Activated CD8-positive, alpha-beta memory T cell treated with anti-CD3 and anti-CD28 coated beads for 24 hours (primary cell): ENCODE measurements around the gene ESR1.
"Not testable (repeated sequence)": the region's sequence is repeated elsewhere in the genome, so short reads cannot be mapped to it uniquely, and the experiment has no call there.

Source experiments
- DNase-seq: peaks from one replicate; pipeline ENCODE4 v3.0.0-alpha.2; 2020

The ESR1 gene

DNA sequence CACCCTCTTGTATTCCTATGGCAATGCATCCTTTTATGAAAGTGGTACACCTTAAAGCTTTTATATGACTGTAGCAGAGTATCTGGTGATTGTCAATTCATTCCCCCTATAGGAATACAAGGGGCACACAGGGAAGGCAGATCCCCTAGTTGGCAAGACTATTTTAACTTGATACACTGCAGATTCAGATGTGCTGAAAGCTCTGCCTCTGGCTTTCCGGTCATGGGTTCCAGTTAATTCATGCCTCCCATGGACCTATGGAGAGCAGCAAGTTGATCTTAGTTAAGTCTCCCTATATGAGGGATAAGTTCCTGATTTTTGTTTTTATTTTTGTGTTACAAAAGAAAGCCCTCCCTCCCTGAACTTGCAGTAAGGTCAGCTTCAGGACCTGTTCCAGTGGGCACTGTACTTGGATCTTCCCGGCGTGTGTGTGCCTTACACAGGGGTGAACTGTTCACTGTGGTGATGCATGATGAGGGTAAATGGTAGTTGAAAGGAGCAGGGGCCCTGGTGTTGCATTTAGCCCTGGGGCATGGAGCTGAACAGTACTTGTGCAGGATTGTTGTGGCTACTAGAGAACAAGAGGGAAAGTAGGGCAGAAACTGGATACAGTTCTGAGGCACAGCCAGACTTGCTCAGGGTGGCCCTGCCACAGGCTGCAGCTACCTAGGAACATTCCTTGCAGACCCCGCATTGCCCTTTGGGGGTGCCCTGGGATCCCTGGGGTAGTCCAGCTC lies 292.1 kb downstream of the ESR1 start:
- DNase-seq, result no peak

DNA sequence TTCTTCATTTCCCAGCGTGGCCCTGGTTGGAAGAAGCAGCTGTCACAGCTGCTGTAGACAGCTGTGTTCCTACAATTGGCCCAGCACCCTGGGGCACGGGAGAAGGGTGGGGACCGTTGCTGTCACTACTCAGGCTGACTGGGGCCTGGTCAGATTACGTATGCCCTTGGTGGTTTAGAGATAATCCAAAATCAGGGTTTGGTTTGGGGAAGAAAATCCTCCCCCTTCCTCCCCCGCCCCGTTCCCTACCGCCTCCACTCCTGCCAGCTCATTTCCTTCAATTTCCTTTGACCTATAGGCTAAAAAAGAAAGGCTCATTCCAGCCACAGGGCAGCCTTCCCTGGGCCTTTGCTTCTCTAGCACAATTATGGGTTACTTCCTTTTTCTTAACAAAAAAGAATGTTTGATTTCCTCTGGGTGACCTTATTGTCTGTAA lies 292.7 kb downstream of the ESR1 start:
- no peak for DNase-seq

- no peak for DNase-seq
Measured at GRCh38 chr6:152107973-152108372, 300.5 kb downstream of the ESR1 start.

DNA sequence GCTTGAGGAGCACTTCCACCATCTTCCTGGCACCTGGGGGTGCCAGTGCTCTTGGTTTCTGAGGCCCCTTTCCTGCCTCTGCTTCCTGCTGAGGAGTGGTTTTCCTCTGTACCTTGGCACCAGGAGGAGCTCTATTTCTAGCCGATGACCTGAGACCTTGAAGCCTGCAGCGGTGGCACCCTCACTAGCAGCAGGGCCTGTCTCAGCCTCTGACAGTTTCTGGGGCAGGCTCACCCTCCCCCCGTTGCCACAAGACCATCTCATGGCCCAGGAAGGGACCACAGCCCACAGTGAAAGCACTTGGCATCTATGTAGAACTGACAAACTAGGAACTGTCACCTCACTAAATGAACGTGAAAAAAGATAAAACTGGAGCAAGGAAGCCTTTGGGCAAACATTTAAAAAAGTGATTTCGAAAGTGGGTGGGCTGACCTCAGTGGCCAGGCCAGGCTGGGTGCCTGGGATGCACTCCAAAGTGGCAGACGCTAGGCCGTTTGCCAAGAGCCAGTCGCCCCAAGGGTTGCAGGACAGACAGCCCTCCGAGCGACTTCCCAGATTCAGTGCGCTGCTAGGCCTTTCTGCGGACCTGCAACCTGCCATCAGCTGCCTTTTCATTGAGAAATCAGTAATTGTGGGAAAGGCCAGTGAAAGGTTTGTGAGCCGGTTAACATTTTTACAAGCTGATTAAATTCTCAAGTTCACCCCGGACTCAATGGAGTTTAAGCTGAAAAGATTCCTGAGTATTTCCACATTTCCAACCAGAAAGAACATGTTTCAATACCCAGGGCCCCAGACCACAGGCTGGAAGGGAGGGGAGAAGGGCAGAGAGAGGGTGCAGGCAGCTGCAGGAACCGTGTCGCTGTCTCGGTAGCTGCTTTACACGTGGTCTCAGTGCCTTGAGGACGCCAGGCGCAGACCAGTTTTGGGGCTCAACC lies 303.7 kb downstream of the ESR1 start:
- no peak for DNase-seq

GRCh38 chr6:152112491-152113261 lies 305.2 kb downstream of the ESR1 start:
- DNase-seq, result no peak

GRCh38 chr6:152117156-152118133 lies 310.0 kb downstream of the ESR1 start:
- no peak for DNase-seq

- no peak for DNase-seq
Measured at GRCh38 chr6:152118224-152118623, 310.7 kb downstream of the ESR1 start.

GRCh38 chr6:152118678-152119077 lies 311.2 kb downstream of the ESR1 start:
- no peak for DNase-seq

DNA sequence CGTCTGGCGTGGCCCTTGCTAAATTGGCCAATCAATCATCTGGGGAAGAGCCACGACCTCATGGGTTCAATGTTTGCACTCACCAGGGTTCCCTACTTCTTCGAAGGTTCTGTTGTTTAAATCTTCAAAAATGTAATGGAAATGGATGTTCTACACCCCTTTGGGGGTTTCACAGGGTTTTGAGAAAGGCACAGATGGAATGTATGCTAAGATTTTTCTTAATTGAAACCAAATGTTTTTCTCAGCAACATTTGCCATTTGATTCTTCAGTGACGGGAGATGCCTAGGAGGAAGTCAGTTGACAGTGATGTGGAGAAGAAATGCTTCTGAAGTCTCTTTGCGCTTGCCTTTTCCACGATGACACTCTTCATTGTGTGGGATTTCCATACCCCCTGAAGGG lies 312.3 kb downstream of the ESR1 start:
- DNase-seq, result no peak

- DNase-seq, result no peak
Measured at GRCh38 chr6:152121910-152122309, 314.4 kb downstream of the ESR1 start.

DNA sequence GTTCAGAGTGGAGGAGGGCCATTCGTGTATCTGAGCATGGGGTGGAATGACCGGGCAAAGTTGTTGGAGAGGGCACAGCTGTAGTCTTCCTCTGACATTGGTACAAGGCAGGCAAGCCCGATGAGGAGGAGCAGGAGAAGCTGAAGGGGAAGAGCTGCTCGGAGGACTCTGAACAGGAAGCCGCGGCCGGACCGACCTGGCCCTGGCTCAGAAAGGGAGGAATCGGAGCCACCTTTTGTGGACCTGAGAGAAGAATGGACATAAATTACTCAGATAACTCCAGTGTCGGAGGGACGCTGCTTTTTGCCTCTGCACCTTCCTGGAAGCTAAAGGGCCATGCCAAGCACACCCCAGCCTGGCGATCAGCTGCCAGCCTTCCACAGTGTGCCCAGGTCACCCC lies 315.0 kb downstream of the ESR1 start:
- DNase-seq, result no peak

DNA sequence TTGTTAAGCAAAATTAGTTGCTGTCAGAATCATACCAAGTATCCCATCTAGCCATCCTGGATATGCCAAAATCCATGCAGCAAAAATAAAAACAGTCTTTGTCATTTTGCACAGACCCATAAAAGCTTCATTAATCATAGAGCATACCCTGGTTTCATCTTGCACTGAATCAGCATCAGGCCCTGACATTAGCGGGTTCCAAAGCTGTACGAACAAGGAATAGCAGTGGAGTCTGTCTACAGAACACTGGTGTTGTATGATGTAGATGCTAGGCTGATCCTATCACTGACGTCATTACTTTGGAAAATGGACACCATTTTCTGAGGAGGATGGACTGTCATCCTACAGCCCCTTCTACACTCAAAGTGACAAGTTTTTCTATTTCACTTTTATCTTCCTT lies 315.6 kb downstream of the ESR1 start:
- DNase-seq, result no peak

DNA sequence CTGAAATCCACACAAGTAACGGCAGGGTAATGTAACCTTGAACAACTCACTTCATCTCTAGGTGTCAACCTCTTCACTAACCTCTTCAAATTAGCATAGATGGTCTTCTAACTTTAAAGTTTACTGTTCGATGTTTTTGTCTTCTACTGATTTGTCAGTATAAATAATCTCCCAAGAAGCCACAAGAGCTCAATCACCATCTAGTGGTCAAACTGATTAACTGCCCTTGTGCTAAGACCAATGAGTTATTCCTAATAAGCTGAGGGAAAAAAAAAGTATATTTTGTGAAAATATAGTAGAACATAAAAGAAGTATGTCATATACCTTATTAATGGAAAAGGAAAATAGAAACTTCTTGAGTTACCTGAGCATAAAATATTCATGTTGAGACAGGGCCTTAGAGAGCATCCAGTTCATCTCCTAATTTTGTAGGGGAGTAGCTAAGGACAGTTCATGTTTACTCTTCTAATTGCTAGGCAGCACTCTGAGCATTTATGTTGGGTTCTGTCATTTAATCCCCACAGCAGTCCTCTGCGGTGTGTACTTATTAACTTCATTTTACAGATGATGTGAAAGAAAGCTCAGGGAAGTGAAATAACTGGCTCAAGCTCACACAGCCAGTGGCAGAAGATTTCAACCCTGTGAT lies 317.1 kb downstream of the ESR1 start:
- no peak for DNase-seq

DNA sequence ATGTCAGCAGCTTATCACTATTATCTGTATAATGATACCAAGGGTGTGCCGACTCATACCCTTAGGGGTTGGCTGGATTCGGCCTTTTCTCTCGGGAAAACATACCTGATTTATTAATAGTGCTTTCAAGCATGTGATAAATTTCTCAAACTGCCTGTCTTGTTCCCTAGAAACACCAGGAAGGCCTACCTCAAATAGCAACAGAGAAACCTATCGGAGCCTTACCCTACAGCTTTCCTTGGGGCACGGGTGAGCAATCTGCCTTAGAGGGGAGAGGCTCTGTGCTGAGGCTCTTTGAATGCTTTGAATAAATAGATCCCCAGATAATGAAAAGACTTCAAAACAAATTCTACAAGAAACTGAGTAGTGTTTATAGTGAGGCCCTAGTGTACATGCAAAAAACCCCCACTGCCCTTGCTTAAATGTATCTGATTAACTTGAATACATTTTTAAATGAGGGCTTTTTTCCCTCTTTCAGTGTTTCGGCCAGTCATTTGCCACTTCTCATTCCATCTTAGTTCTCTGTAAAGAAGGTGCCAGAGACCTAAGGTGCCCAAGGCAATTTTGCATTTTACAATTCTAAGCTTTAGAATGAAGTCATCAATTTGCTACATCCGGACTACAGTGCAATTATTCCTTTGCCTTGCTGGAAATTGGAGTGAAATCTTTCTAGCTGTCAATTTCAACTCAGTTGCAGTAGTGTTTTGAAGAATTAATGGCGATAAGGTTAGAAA lies 320.1 kb downstream of the ESR1 start:
- DNase-seq, result no peak

DNA sequence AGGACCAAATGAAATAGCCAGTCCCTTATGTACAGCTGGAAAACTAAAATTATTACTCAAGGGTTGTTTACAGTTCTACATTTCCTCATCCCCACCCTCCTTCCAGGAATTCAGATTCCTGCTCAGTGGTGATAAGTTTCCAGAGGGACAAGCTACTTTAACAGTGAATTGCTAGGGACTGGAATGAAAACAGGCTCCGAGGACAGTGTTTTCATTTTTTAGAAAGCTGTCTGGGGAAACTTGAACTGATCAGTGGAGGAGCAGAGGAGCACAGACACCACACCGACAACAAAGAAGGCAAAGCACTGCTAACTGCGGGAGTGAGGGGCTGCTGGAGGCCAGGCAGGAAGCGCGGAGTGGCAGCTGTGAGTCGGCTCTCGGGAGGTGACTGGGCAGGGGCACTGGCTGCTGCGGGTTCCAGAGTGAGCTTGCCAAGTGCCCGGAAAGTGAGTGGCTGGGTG lies 322.2 kb downstream of the ESR1 start:
- no peak for DNase-seq

DNA sequence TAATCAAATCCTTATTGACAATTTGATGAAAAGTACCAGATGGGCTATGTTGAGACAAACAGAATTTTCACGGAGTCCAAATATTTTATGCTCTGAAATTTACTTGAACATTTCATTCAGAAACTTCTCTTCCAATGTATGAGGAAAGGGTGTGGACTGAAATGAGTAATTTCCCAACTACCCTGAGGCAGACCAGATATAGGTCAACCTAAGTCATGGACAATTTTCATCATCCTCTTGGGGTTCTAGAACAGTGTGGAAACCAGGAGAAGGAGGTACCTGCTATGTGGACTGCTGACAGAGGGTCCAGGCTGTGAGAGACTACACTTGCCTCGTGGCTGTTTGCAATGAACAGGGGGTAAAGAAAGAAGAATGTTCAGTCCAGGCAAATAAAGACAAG lies 323.0 kb downstream of the ESR1 start:
- no peak for DNase-seq

DNA sequence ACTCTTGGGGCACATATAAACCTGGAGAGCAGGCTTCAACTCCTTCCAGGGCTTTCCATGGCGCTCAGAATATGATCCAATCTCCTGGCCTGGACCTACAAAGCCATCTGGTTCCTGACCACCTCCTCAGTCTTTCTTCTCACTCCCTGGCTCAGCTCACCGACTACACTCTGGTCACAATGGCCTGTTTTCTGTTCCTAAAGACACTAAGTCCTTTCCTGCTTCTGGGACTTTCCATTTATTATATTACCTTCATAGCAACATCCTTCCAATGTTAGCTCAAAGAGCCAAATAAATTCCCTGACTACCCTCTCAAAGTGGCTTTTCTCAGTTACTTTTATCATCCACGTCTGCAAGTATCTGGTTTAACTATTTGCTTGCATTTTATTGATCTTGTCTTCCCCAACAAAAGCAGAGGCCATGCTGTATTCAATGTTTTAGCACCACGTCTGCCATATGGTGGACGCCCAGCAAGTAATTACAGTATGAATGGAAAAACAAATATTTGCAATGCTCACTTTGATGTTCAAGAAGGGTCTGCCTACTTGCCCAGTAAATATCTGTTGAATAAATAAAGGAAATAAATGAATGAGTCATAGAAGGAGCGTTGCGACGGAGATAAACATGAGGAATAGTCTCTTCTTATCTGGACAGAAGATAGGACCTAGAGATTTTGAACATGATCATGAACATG lies 328.4 kb downstream of the ESR1 start:
- no peak for DNase-seq

DNA sequence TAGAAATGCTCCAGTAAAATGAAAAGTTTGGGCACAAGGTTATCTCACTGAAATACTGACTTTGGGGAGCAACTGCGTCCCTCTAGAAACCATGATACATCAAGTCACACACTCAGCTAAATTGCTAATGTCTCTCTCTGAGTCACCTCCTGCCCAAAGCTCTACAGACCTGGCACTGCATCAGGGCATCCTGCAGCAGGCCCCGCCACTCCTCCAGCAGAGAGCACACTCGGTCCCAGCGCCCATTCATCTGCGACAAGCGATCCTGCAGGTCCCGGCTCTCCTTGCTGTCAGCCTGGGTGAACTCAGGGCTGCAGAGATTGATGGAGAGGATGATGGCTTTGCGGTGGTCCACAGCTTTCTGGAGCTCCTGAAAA lies 329.0 kb downstream of the ESR1 start:
- DNase-seq, result no peak

DNA sequence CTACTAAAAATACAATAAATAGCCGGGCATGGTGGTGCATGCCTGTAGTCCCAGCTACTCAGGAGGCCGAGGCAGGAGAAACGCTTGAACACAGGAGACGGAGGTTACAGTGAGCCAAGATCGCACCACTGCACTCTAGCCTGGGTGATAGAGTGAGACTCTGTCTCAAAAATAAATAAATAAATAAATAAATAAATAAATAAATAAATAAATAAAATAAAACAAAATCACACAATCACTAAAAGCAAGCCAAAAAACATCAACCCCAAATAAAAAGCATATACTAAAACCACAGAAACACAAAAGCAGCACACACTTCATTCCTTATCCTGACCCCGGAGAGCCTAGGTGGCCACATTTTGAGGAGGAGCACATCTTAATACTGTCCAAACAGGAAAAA lies 330.9 kb downstream of the ESR1 start:
- DNase-seq, result not testable (repeated sequence)

DNA sequence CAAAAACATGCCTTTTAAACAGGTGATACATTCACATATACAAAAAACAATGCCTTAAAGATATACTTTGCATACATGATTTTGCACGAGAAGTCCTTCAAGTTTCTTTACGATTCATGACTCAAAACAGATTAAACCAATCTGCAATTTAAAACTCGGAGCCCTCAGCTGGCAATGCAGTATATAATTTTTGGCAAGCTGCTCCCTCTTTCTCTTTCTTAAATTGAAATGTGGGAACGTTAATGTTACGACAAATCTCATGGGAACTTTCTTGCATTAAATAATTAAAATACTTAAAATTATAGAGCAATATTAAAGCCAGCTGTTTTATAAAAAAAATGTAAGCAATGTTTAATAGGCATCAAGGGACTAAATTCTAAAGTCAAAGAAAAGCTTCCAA lies 334.6 kb downstream of the ESR1 start:
- no peak for DNase-seq
